A549 (cell line): ENCODE results near the gene GNAS. TPM values are rescaled to one million over a fixed set of nuclear protein-coding genes. Genes with fewer than 3 reads are reported as not detected.

ENCODE experiments used
- ATAC-seq, 2 experiments: fragments of 200-7000 bp in 1 of 2; fragments of >200 bp in 1 of 2; cut with Nextera tagmentation in 1 of 2; cut with Tn5 transposase in 1 of 2; 3 replicates each; pipeline versions ENCODE4 v1.8.0 to v1.9.1; 2018 to 2020; ENCODE audit warnings: mild to moderate bottlenecking in 1 of 2, moderate library complexity in 1 of 2
- CTCF ChIA-PET: fragments of 300-600 bp; sonication (Branson Sonifier 250); formaldehyde crosslinking; extraction: SDS; loops from one replicate; lab custom pipeline; 2021; ENCODE audit warnings: antibody characterized with exemption, inconsistent platforms; lab: Yijun Ruan, JAX
- POLR2A ChIA-PET: fragments of 350-600 bp; formaldehyde crosslinking; extraction: SDS; loops from one replicate; lab custom pipeline; 2021; ENCODE audit warnings: antibody characterized with exemption, inconsistent platforms; lab: Yijun Ruan, JAX
- DNase-seq, 2 experiments: peaks; one replicate each; pipeline versions ENCODE4 v3.0.0 to v3.0.0-alpha.2; 2011 to 2016; ENCODE audit warnings: low read depth in 1 of 2, low spot score in 1 of 2
- FAIRE-seq: peaks from 2 replicates; lab custom pipeline; 2011; peaks lifted over from hg19 to GRCh38; lab: Jason Lieb, UNC
- H3K27ac ChIP-seq, 2 experiments: fragments of >200 bp; sonication (Bioruptor Twin); formaldehyde crosslinking; 3 replicates each; pipeline ENCODE4 v1.5.1; 2016 to 2017
- H3K4me1 ChIP-seq: fragments of >200 bp; sonication (Bioruptor Twin); formaldehyde crosslinking; 3 replicates; pipeline ENCODE4 v1.6.1; 2016
- H3K4me2 ChIP-seq: fragments of >200 bp; sonication (Bioruptor Twin); formaldehyde crosslinking; 3 replicates; pipeline ENCODE4 v1.6.1; 2016
- H3K4me3 ChIP-seq: fragments of >200 bp; sonication (Bioruptor Twin); formaldehyde crosslinking; 3 replicates; pipeline ENCODE4 v1.5.1; 2016
- H3K9me3 ChIP-seq: fragments of >200 bp; sonication (Bioruptor Twin); formaldehyde crosslinking; 3 replicates; pipeline ENCODE4 v1.6.1; 2016
- CHD4 ChIP-seq: fragments of 200-600 bp; sonication (generic); IDR thresholded peaks from 2 replicates; pipeline ENCODE4 v1.6.1; 2016; ENCODE audit warnings: antibody characterized with exemption, mild to moderate bottlenecking, borderline replicate concordance
- EHF ChIP-seq: fragments of 250-450 bp; sonication (Bioruptor Pico); IDR thresholded peaks from 2 replicates; pipeline ENCODE4 v1.5.0; 2020; ENCODE audit warnings: mild to moderate bottlenecking
- EHMT2 ChIP-seq: fragments of 200-600 bp; sonication (generic); IDR thresholded peaks from 2 replicates; pipeline ENCODE4 v1.6.1; 2016; ENCODE audit warnings: antibody characterized with exemption, low read depth, mild to moderate bottlenecking, moderate library complexity
- HOXA7 ChIP-seq: fragments of 250-450 bp; sonication (Bioruptor Pico); IDR thresholded peaks from 2 replicates; pipeline ENCODE4 v1.5.0; 2020; ENCODE audit warnings: mild to moderate bottlenecking, moderate library complexity
- HOXB5 ChIP-seq: fragments of 250-450 bp; sonication (Bioruptor Pico); IDR thresholded peaks from 2 replicates; pipeline ENCODE4 v1.5.0; 2020; ENCODE audit warnings: mild to moderate bottlenecking, moderate library complexity
- JUNB ChIP-seq: fragments of >200 bp; sonication (Bioruptor Twin); formaldehyde crosslinking; IDR thresholded peaks from 2 replicates; pipeline ENCODE4 v1.6.1; 2016
- KDM5A ChIP-seq: fragments of 200-600 bp; sonication (generic); IDR thresholded peaks from 2 replicates; pipeline ENCODE4 v1.6.1; 2016; ENCODE audit warnings: antibody characterized with exemption, mild to moderate bottlenecking
- MAZ ChIP-seq: fragments of 150-350 bp; IDR thresholded peaks from 2 replicates; pipeline ENCODE4 v1.6.1; 2014; ENCODE audit warnings: antibody characterized with exemption, low read depth, low read length, borderline replicate concordance
- NFE2L2 ChIP-seq: fragments of 150-350 bp; conservative IDR thresholded peaks from 2 replicates; pipeline ENCODE4 v1.6.1; 2014; ENCODE audit warnings: low read length
- NR3C1 ChIP-seq: fragments of >200 bp; sonication (Bioruptor Twin); formaldehyde crosslinking; IDR thresholded peaks from 3 replicates; pipeline ENCODE4 v1.6.1; 2017
- POLR2A ChIP-seq: IDR thresholded peaks from 2 replicates; pipeline ENCODE4 v1.6.1; 2012; ENCODE audit warnings: mild to moderate bottlenecking, low read length
- RAD21 ChIP-seq, 2 experiments: fragments of >200 bp in 1 of 2; sonication (Bioruptor Twin) in 1 of 2; formaldehyde crosslinking in 1 of 2; IDR thresholded peaks in 1 of 2; conservative IDR thresholded peaks in 1 of 2; 2 replicates in 1 of 2; 3 replicates in 1 of 2; pipeline ENCODE4 v1.6.1; 2012 to 2018; ENCODE audit warnings: inconsistent platforms in 1 of 2
- RCOR1 ChIP-seq: fragments of 150-350 bp; IDR thresholded peaks from 2 replicates; pipeline ENCODE4 v1.6.1; 2014; ENCODE audit warnings: antibody characterized with exemption, low read length, low read depth
- RFX5 ChIP-seq: fragments of 450-650 bp; IDR thresholded peaks from 2 replicates; pipeline ENCODE4 v1.7.1; 2014; ENCODE audit warnings: antibody characterized with exemption, mild to moderate bottlenecking, moderate library complexity
- SMC3 ChIP-seq: fragments of >200 bp; sonication (Bioruptor Twin); formaldehyde crosslinking; IDR thresholded peaks from 3 replicates; pipeline ENCODE4 v1.6.1; 2018; ENCODE audit warnings: inconsistent platforms
- TFCP2L1 ChIP-seq: fragments of 250-450 bp; sonication (Bioruptor Pico); IDR thresholded peaks from 2 replicates; pipeline ENCODE4 v1.5.0; 2021; ENCODE audit warnings: mild to moderate bottlenecking
- TP53 ChIP-seq: fragments of 250-450 bp; sonication (Bioruptor Pico); IDR thresholded peaks from 2 replicates; pipeline ENCODE4 v1.5.0; 2021; ENCODE audit warnings: mild to moderate bottlenecking, moderate library complexity
- ZC3H11A ChIP-seq: fragments of 450-650 bp; IDR thresholded peaks from 2 replicates; pipeline ENCODE4 v1.6.1; 2014; ENCODE audit warnings: antibody characterized with exemption, mild to moderate bottlenecking
- ZFP36 ChIP-seq: fragments of 450-650 bp; IDR thresholded peaks from 2 replicates; pipeline ENCODE4 v1.6.1; 2014; ENCODE audit warnings: borderline replicate concordance; ENCODE audit not compliant: partially characterized antibody
- WGBS: methylation state at CpG from one replicate; pipeline ENCODE4 v1.1.6; 2017; ENCODE audit errors: missing lambda C conversion rate; 5-methylcytosine and 5-hydroxymethylcytosine counted together
- polyA plus RNA-seq, 4 experiments: library from polyadenylated mRNA; depleted of rRNA in 3 of 4; stranded (reverse); fragments of >200 nt; fragmentation: RNase III in 1 of 4; extraction: RNeasy Plus Mini Kit Qiagen cat#74134 plus additional on column Dnase treatment in 1 of 4; gene quantifications; 2 replicates in 3 of 4; 3 replicates in 1 of 4; pipeline ENCODE4 v1.2.3, GENCODE V29; 2011 to 2017
- TF ChIP-seq, protein P1 (sequence below): fragments of >200 bp; sonication (Bioruptor Twin); formaldehyde crosslinking; IDR thresholded peaks from 3 replicates; pipeline ENCODE4 v1.6.1; 2016
- TF ChIP-seq, protein P2 (sequence below): fragments of >200 bp; sonication (Bioruptor Twin); formaldehyde crosslinking; IDR thresholded peaks from 3 replicates; pipeline ENCODE4 v1.5.1; 2016
- TF ChIP-seq, protein P3 (sequence below): fragments of 150-350 bp; IDR thresholded peaks from 2 replicates; pipeline ENCODE4 v1.6.1; 2014; ENCODE audit warnings: low read depth, mild to moderate bottlenecking, low read length
- TF ChIP-seq, protein P4 (sequence below): fragments of 450-650 bp; IDR thresholded peaks from 2 replicates; pipeline ENCODE4 v1.6.1; 2014; ENCODE audit warnings: antibody characterized with exemption

The GNAS gene
- polyA plus RNA-seq, 2 of the 4 experiments (the other 2 are of a cell fraction) = 534 to 600 TPM

DNA sequence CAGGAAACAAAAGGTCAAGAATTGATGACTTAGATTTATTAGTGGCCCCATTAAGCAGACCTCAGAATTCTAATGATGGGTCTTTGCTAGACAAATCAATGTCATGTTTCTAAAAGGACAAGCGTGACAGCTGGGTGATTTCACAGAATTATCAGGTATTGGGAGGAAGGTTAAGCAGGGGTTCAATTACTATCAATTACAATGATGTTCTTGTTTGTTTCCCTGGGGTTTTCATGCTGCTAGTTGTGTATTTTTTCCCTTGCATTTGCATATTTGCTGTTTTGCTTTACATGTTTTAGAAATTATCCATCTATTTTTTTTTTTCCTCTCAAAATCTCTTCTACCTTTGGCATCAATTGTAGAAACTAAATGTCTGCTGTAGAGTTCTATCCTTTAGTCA lies 27.9 kb downstream of the GNAS start:
- TF ChIP-seq KDM5A (no peak), JUNB (no peak), HOXA7 (CRISPR knock-in tag) (no peak), NFE2L2 (no peak), TFCP2L1 (no peak), MAZ (no peak), EHF (no peak)
- TF ChIP-seq, protein P1, sequence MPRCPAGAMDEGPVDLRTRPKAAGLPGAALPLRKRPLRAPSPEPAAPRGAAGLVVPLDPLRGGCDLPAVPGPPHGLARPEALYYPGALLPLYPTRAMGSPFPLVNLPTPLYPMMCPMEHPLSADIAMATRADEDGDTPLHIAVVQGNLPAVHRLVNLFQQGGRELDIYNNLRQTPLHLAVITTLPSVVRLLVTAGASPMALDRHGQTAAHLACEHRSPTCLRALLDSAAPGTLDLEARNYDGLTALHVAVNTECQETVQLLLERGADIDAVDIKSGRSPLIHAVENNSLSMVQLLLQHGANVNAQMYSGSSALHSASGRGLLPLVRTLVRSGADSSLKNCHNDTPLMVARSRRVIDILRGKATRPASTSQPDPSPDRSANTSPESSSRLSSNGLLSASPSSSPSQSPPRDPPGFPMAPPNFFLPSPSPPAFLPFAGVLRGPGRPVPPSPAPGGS = no peak
- no peaks in the 10 kb centered on the region for H3K4me1 ChIP-seq
- ATAC-seq (no peak), FAIRE-seq (no peak), DNase-seq (no peak)
- ChIA-PET CTCF (interaction anchor here (1.5 to 6.2 kb wide), 3 partner anchors 10 to 524 kb away, joined by 3 to 41 read pairs (median 5); no protein-coding TSS in a partner anchor), POLR2A (no interaction called here)
- H3K4me3 ChIP-seq = no peak overlapping the region
- no peak overlapping the region for H3K4me2 ChIP-seq
- no peaks in the 10 kb centered on the region for H3K9me3 ChIP-seq
- WGBS = 13% methylated on average over 1 of the region's 1 CpG
- no peak overlapping the region for H3K27ac ChIP-seq

DNA sequence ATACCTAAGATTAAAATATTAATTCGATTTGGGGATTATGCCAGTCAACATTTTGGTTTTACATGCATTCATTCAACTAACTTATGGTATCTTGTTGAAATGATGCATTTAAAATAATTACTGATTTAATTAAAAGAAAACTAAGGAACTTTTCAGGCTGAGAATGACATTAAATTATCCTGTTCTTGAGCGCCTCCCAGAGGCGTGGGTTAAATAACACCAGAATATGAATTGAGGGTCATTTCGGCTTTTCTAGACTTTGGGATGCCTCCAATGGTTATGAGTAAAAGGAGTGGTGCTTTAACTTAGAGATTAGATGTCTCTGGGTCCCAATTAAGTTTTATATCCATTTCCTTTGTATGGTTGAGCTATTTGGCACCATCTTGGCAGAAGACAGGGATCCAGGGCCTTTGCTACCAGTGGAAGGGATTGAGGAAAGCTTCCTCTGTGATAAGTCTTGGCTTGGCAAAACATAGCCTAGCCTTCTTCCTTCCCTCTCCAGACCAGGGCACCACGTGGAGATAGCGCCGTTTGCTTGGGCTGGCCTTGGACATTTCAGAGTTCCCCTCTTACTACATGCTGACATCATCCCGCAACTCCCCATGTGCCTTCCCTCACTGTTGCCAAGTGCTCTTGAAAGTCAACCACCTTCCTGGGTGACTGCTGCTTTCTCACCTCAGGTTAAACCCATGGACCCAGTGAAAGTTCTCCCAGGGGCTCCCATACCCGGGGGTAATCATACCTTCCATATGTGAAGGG lies 28.7 kb downstream of the GNAS start:
- Histone ChIP-seq H3K4me3 (no peak overlapping the region), H3K9me3 (no peaks in the 10 kb centered on the region), H3K4me2 (no peak overlapping the region), H3K4me1 (no peaks in the 10 kb centered on the region), H3K27ac (no peak overlapping the region)
- TF ChIP-seq, protein P2, sequence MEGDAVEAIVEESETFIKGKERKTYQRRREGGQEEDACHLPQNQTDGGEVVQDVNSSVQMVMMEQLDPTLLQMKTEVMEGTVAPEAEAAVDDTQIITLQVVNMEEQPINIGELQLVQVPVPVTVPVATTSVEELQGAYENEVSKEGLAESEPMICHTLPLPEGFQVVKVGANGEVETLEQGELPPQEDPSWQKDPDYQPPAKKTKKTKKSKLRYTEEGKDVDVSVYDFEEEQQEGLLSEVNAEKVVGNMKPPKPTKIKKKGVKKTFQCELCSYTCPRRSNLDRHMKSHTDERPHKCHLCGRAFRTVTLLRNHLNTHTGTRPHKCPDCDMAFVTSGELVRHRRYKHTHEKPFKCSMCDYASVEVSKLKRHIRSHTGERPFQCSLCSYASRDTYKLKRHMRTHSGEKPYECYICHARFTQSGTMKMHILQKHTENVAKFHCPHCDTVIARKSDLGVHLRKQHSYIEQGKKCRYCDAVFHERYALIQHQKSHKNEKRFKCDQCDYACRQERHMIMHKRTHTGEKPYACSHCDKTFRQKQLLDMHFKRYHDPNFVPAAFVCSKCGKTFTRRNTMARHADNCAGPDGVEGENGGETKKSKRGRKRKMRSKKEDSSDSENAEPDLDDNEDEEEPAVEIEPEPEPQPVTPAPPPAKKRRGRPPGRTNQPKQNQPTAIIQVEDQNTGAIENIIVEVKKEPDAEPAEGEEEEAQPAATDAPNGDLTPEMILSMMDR = peak; percentile 29; the same call in 1 of the 3 replicates
- peak in 1 of 2 experiments; percentile 31; a peak in 2 of 5 replicates for TF ChIP-seq RAD21 (conservative IDR thresholded peaks at IDR 0.05 in 1 of 2, IDR thresholded peaks at IDR 0.05 in 1 of 2)
- no peak for TF ChIP-seq TP53 (CRISPR knock-in tag)
- POLR2A ChIA-PET = no interaction called here
- CTCF ChIA-PET = interaction anchor here (0.5 to 6.2 kb wide), 2 partner anchors 11 to 684 kb away, joined by 3 to 41 read pairs; no protein-coding TSS in a partner anchor
- DNase-seq (no peak), FAIRE-seq (no peak), ATAC-seq (no peak)
- WGBS = 27% methylated on average over 9 of the region's 9 CpGs

DNA sequence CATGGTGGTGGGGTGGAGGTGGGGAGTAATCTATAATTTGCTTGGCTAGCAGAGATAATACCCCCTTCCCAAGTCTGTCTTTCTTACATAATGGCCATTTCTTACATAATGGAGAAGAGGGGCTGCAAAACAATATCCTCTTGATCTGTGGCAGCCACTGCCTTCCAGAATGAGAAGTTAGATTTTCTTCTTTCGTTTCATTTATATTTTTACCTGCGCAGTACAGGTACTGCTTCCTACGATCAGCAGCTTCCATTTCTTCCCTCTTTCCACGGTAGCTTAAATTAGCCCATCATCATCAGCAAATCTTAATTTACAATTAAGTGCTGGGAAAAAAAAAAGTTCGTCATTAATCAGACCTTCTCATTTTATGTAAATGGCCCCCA lies 30.2 kb downstream of the GNAS start:
- ChIA-PET CTCF (interaction anchor here (1.2 to 6.2 kb wide), 4 partner anchors 12 to 435 kb away, joined by 3 to 41 read pairs (median 6); no protein-coding TSS in a partner anchor), POLR2A (no interaction called here)
- no peak overlapping the region for H3K4me3 ChIP-seq
- FAIRE-seq = no peak
- no peaks in the 10 kb centered on the region for H3K9me3 ChIP-seq
- no peak for ATAC-seq
- H3K4me2 ChIP-seq = no peak overlapping the region
- H3K4me1 ChIP-seq = no peaks in the 10 kb centered on the region
- 68% methylated on average over 5 of the region's 5 CpGs for WGBS
- TF ChIP-seq ZC3H11A = no peak
- no peak for TF ChIP-seq RFX5
- TF ChIP-seq HOXA7 (CRISPR knock-in tag) = no peak
- TF ChIP-seq TP53 (CRISPR knock-in tag) = no peak
- no peak for TF ChIP-seq POLR2A
- no peak for TF ChIP-seq RCOR1
- TF ChIP-seq, protein P3, sequence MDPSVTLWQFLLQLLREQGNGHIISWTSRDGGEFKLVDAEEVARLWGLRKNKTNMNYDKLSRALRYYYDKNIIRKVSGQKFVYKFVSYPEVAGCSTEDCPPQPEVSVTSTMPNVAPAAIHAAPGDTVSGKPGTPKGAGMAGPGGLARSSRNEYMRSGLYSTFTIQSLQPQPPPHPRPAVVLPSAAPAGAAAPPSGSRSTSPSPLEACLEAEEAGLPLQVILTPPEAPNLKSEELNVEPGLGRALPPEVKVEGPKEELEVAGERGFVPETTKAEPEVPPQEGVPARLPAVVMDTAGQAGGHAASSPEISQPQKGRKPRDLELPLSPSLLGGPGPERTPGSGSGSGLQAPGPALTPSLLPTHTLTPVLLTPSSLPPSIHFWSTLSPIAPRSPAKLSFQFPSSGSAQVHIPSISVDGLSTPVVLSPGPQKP = no peak
- TF ChIP-seq, protein P4, sequence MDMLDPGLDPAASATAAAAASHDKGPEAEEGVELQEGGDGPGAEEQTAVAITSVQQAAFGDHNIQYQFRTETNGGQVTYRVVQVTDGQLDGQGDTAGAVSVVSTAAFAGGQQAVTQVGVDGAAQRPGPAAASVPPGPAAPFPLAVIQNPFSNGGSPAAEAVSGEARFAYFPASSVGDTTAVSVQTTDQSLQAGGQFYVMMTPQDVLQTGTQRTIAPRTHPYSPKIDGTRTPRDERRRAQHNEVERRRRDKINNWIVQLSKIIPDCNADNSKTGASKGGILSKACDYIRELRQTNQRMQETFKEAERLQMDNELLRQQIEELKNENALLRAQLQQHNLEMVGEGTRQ = no peak
- TF ChIP-seq SMC3 = no peak
- TF ChIP-seq TFCP2L1 = no peak
- TF ChIP-seq NFE2L2 = no peak
- no peak for TF ChIP-seq EHMT2
- no peak for TF ChIP-seq NR3C1
- TF ChIP-seq HOXB5 (CRISPR knock-in tag) = no peak
- TF ChIP-seq ZFP36 = no peak
- TF ChIP-seq CHD4 = no peak
- DNase-seq = no peak
- no peak overlapping the region for H3K27ac ChIP-seq
